ENCODE measurements around the gene OR1E2. TPM values are rescaled to one million over a fixed set of nuclear protein-coding genes. Genes with fewer than 3 reads are reported as not detected.
"Not testable (repeated sequence)": the region's sequence is repeated elsewhere in the genome, so short reads cannot be mapped to it uniquely, and the experiment has no call there.

OR1E2 gene
- total RNA-seq, 6 donors from 2014 or later: not detected

GRCh38 chr17:3418222-3418621 lies 15.4 kb downstream of the OR1E2 start:
- no peak for ATAC-seq (ENCODE audit: low FRiP score in 2 of 2)
- Histone ChIP-seq H3K4me1 (no peaks in the 10 kb centered on the region), H3K36me3 (no peaks in the 10 kb centered on the region), H3K9me3 (no peaks in the 10 kb centered on the region), H3K27me3 (no peaks in the 10 kb centered on the region), H3K27ac (no peak overlapping the region), H3K4me3 (no peak overlapping the region)
- 65 to 78% methylated on average over 2 of the region's 2 CpGs for WGBS, 2 donors
- DNase-seq: no peak
- no peak for TF ChIP-seq POLR2A (IDR thresholded peaks at IDR 0.05)
- TF ChIP-seq CTCF (IDR thresholded peaks at IDR 0.05): no peak
- TF ChIP-seq EP300 (IDR thresholded peaks at IDR 0.05): no peak
- TF ChIP-seq POLR2AphosphoS5 (IDR thresholded peaks at IDR 0.05): no peak

GRCh38 chr17:3415610-3416009 lies 18.0 kb downstream of the OR1E2 start:
- no peaks in the 10 kb centered on the region for H3K9me3 ChIP-seq
- DNase-seq (no peak), ATAC-seq (ENCODE audit: low FRiP score in 2 of 2) (no peak)
- H3K27ac ChIP-seq: no peak overlapping the region
- no peaks in the 10 kb centered on the region for H3K4me1 ChIP-seq
- TF ChIP-seq EP300 (IDR thresholded peaks at IDR 0.05) (no peak), CTCF (IDR thresholded peaks at IDR 0.05) (no peak), POLR2A (IDR thresholded peaks at IDR 0.05) (no peak), POLR2AphosphoS5 (IDR thresholded peaks at IDR 0.05) (no peak)
- no peaks in the 10 kb centered on the region for H3K27me3 ChIP-seq
- H3K36me3 ChIP-seq: no peaks in the 10 kb centered on the region
- WGBS, 2 donors: 81 to 86% methylated on average over 5 of the region's 5 CpGs
- no peak overlapping the region for H3K4me3 ChIP-seq

GRCh38 chr17:3412216-3412615 lies 21.4 kb downstream of the OR1E2 start:
- DNase-seq, H3K9me3 ChIP-seq: not testable (repeated sequence)
- 57% methylated on average over 4 of the region's 16 CpGs; no CpG with 5 or more reads in 1 of the 2 donors for WGBS, 2 donors

GRCh38 chr17:3411070-3411469 lies 22.6 kb downstream of the OR1E2 start, which contains the start of gene OR3A3:
TSS of gene OR3A3 (plus strand) at chr17:3411370.
- Histone ChIP-seq H3K36me3 (no peaks in the 10 kb centered on the region), H3K9me3 (peaks cover 0 to 17% (median 9%) of the 10 kb centered on the region in 4 donors), H3K27me3 (no peaks in the 10 kb centered on the region), H3K27ac (no peak within 1 kb of the TSS), H3K4me3 (no peak within 1 kb of the TSS), H3K4me1 (no peaks in the 10 kb centered on the region)
- ATAC-seq (ENCODE audit: low FRiP score in 2 of 2) (no peak), DNase-seq (no peak)
- no peak for TF ChIP-seq CTCF (IDR thresholded peaks at IDR 0.05)
- TF ChIP-seq EP300 (IDR thresholded peaks at IDR 0.05): no peak
- no peak for TF ChIP-seq POLR2A (IDR thresholded peaks at IDR 0.05)
- no peak for TF ChIP-seq POLR2AphosphoS5 (IDR thresholded peaks at IDR 0.05)
- WGBS, 2 donors: 80 to 87% methylated on average over 3 of the region's 3 CpGs

More at GRCh38 chr17:3412216-3412615, 21.4 kb downstream of the OR1E2 start:
- H3K27me3 ChIP-seq, H3K36me3 ChIP-seq, H3K4me1 ChIP-seq, H3K27ac ChIP-seq, H3K4me3 ChIP-seq: not testable (repeated sequence)
- ATAC-seq (ENCODE audit: low FRiP score in 2 of 2): peak in 1 of 2 donors; percentile 40

- not testable (repeated sequence) for DNase-seq; H3K27ac ChIP-seq; H3K4me1 ChIP-seq; H3K4me3 ChIP-seq; H3K36me3 ChIP-seq; ATAC-seq (ENCODE audit: low FRiP score in 2 of 2); H3K27me3 ChIP-seq
- WGBS, 2 donors: 79 to 84% methylated on average over 1 of the region's 1 CpG
- peaks cover 0 to 17% (median 9%) of the 10 kb centered on the region in 4 donors for H3K9me3 ChIP-seq
Observed at GRCh38 chr17:3403856-3404255, 29.8 kb downstream of the OR1E2 start.

- Histone ChIP-seq H3K27ac (no peak overlapping the region), H3K36me3 (no peaks in the 10 kb centered on the region), H3K4me3 (no peak overlapping the region), H3K27me3 (no peaks in the 10 kb centered on the region), H3K9me3 (peaks cover 0 to 8% (median 3%) of the 10 kb centered on the region in 4 donors), H3K4me1 (no peaks in the 10 kb centered on the region)
- WGBS, 2 donors: 56 to 58% methylated on average over 2 of the region's 2 CpGs
- DNase-seq: no peak
- no peak for TF ChIP-seq POLR2A (IDR thresholded peaks at IDR 0.05)
- TF ChIP-seq EP300 (IDR thresholded peaks at IDR 0.05): no peak
- no peak for TF ChIP-seq CTCF (IDR thresholded peaks at IDR 0.05)
- no peak for TF ChIP-seq POLR2AphosphoS5 (IDR thresholded peaks at IDR 0.05)
- no peak for ATAC-seq (ENCODE audit: low FRiP score in 2 of 2)
Observed at GRCh38 chr17:3401786-3402185, 31.9 kb downstream of the OR1E2 start.
